B cell (primary cell): Measurements from ENCODE around the gene RAB11FIP3. TPM values are rescaled to one million over a fixed set of nuclear protein-coding genes. Genes with fewer than 3 reads are reported as not detected.

Experiments
- ATAC-seq: fragments of 200-7000 bp; cut with Tn5 transposase; one replicate; pipeline ENCODE4 v1.10.0; 2021; ENCODE audit warnings: low read depth, mild to moderate bottlenecking, moderate number of reproducible peaks, moderate library complexity
- CTCF ChIA-PET: fragments of 350-600 bp; sonication (Branson Sonifier 250); formaldehyde crosslinking; loops from one replicate; lab custom pipeline; 2021; ENCODE audit warnings: antibody characterized with exemption, inconsistent platforms; lab: Charles Lee
- POLR2A ChIA-PET: fragments of 350-600 bp; sonication (Branson Sonifier 250); formaldehyde crosslinking; loops from one replicate; lab custom pipeline; 2021; ENCODE audit warnings: antibody characterized with exemption; lab: Charles Lee
- DNase-seq: peaks from one replicate; pipeline ENCODE4 v3.0.0; 2013
- H2AFZ ChIP-seq: 2 replicates; pipeline ENCODE4 v1.6.1; 2012; ENCODE audit warnings: mild to moderate bottlenecking, low read depth, low read length; ENCODE audit not compliant: insufficient read depth, poor library complexity, severe bottlenecking
- H3K27ac ChIP-seq, 2 donors: 1 replicate in 1 of 2; 2 replicates in 1 of 2; pipeline ENCODE4 v1.5.1; 2012 to 2013; ENCODE audit warnings: low read length in 2 of 2, mild to moderate bottlenecking in 2 of 2, moderate library complexity in 1 of 2
- H3K27me3 ChIP-seq, 4 experiments: fragments of 200-600 bp in 1 of 4; sonication (generic) in 1 of 4; replicated peaks in 1 of 4; 1 replicate in 2 of 4; 2 replicates in 2 of 4; pipeline versions ENCODE4 v1.6.1 to v1.7.0; 2013 to 2016; ENCODE audit warnings: low read length in 3 of 4, mild to moderate bottlenecking in 2 of 4, mixed read lengths in 1 of 4, moderate library complexity in 1 of 4; ENCODE audit not compliant: insufficient read depth in 4 of 4, control insufficient read depth in 3 of 4; ENCODE audit errors: control extremely low read depth in 1 of 4
- H3K36me3 ChIP-seq, 2 experiments: replicated peaks in 1 of 2; 1 replicate in 1 of 2; 2 replicates in 1 of 2; pipeline versions ENCODE4 v1.6.1 to v1.7.1; 2013; ENCODE audit warnings: low read length in 1 of 2; ENCODE audit not compliant: insufficient read depth in 2 of 2, control insufficient read depth in 1 of 2; ENCODE audit errors: control extremely low read depth in 1 of 2, extremely low read depth in 1 of 2
- H3K4me1 ChIP-seq, 2 donors: fragments of 200-600 bp in 1 of 2; sonication (generic) in 1 of 2; 1 replicate in 1 of 2; 2 replicates in 1 of 2; pipeline versions ENCODE4 v1.5.1 to v1.6.1; 2013 to 2017; ENCODE audit warnings: low read length in 2 of 2; ENCODE audit not compliant: control insufficient read depth in 2 of 2, insufficient read depth in 2 of 2
- H3K4me2 ChIP-seq: replicated peaks from 2 replicates; pipeline ENCODE3; 2012; ENCODE audit warnings: mild to moderate bottlenecking, low read depth, low read length; ENCODE audit not compliant: poor library complexity, severe bottlenecking
- H3K4me3 ChIP-seq, 5 experiments: fragments of 200-600 bp in 1 of 5; sonication (generic) in 1 of 5; 1 replicate in 3 of 5; 2 replicates in 2 of 5; pipeline versions ENCODE4 v1.5.1 to v1.7.0; 2011 to 2016; ENCODE audit warnings: low read length in 4 of 5, mild to moderate bottlenecking in 4 of 5, low read depth in 2 of 5, control low read depth in 1 of 5, moderate library complexity in 1 of 5; ENCODE audit not compliant: insufficient read depth in 1 of 5; ENCODE audit errors: control extremely low read depth in 1 of 5, extremely low read depth in 1 of 5
- H3K79me2 ChIP-seq: fragments of 200-600 bp; sonication (generic); one replicate; pipeline ENCODE4 v1.6.0; 2016; ENCODE audit warnings: low read length; ENCODE audit not compliant: control insufficient read depth, insufficient read depth
- H3K9ac ChIP-seq: fragments of 200-600 bp; sonication (generic); 2 replicates; pipeline ENCODE4 v1.6.1; 2017; ENCODE audit warnings: mild to moderate bottlenecking, low read length, moderate library complexity
- H3K9me3 ChIP-seq, 3 donors: one replicate each; pipeline versions ENCODE4 v1.6.1 to v1.7.1; 2013; ENCODE audit warnings: low read length in 2 of 3; ENCODE audit not compliant: control insufficient read depth in 2 of 3, insufficient read depth in 1 of 3; ENCODE audit errors: control extremely low read depth in 1 of 3
- H4K20me1 ChIP-seq: 2 replicates; pipeline ENCODE4 v1.6.0; 2012; ENCODE audit warnings: mild to moderate bottlenecking, low read length; ENCODE audit not compliant: insufficient read depth, control insufficient read depth, poor library complexity, severe bottlenecking
- H3K27ac Mint-ChIP-seq: one replicate; pipeline ENCODE4 v1.8.0; 2021; ENCODE audit warnings: mixed read lengths
- H3K27me3 Mint-ChIP-seq: one replicate; pipeline ENCODE4 v1.8.0; 2021; ENCODE audit warnings: mixed read lengths
- H3K4me1 Mint-ChIP-seq: one replicate; pipeline ENCODE4 v1.8.0; 2021; ENCODE audit warnings: mixed read lengths
- H3K4me3 Mint-ChIP-seq: one replicate; pipeline ENCODE4 v1.8.0; 2021; ENCODE audit warnings: mixed read lengths
- H3K9me3 Mint-ChIP-seq: one replicate; pipeline ENCODE4 v1.8.0; 2022; ENCODE audit warnings: mixed read lengths; ENCODE audit not compliant: insufficient read depth
- CTCF ChIP-seq: fragments of 200-600 bp; IDR thresholded peaks from one replicate; pipeline ENCODE4 v1.8.0; 2022; ENCODE audit warnings: antibody characterized with exemption, mild to moderate bottlenecking
- EZH2 ChIP-seq: IDR thresholded peaks from 2 replicates; pipeline ENCODE4 v1.6.1; 2012; ENCODE audit warnings: borderline replicate concordance, low read depth, mild to moderate bottlenecking, moderate library complexity, low read length; ENCODE audit not compliant: insufficient read depth, poor library complexity, severe bottlenecking
- WGBS: methylation state at CpG from one replicate; pipeline ENCODE4 v1.1.5; 2013; ENCODE audit warnings: missing lambda C conversion rate; ENCODE audit not compliant: insufficient coverage; 5-methylcytosine and 5-hydroxymethylcytosine counted together
- intact Hi-C: fragments of 100-400 bp; cut with micrococcal nuclease; formaldehyde crosslinking; loops from one replicate; pipeline ENCODE4 v1.10.0; 2022
- polyA plus RNA-seq: library from polyadenylated mRNA; depleted of rRNA; stranded (reverse); fragments of >200 nt; gene quantifications from 2 replicates; pipeline ENCODE4 v1.2.3, GENCODE V29; 2012
- total RNA-seq, 2 donors: library from RNA; stranded (reverse); fragments of 120-200 nt in 1 of 2; gene quantifications; 1 replicate in 1 of 2; 2 replicates in 1 of 2; pipeline versions ENCODE4 v1.2.3 to v1.2.4, GENCODE V29; 2013 to 2022

RAB11FIP3 gene
- total and polyA plus RNA-seq, 2 donors (not counting 1 experiment from before 2014, with no cell fraction given) = 24.3 to 57.2 TPM

- no peaks in the 10 kb centered on the region for H3K27me3 Mint-ChIP-seq
- ChIA-PET CTCF (no interaction called here), POLR2A (no interaction called here)
- Histone ChIP-seq H2AFZ (no peak overlapping the region), H3K4me3 (no peak overlapping the region), H3K27ac (no peak overlapping the region), H3K36me3 (peaks cover 0 to 3% of the 10 kb centered on the region in 2 experiments), H3K79me2 (peaks cover 9% of the 10 kb centered on the region), H3K9ac (no peak overlapping the region), H4K20me1 (peaks cover 24% of the 10 kb centered on the region), H3K4me1 (no peaks in the 10 kb centered on the region), H3K4me2 (no peak overlapping the region), H3K27me3 (no peaks in the 10 kb centered on the region), H3K9me3 (no peaks in the 10 kb centered on the region)
- TF ChIP-seq CTCF (no peak), EZH2 (no peak)
- no peaks in the 10 kb centered on the region for H3K9me3 Mint-ChIP-seq
- ATAC-seq = no peak
- DNase-seq = no peak
- H3K4me1 Mint-ChIP-seq = no peaks in the 10 kb centered on the region
- intact Hi-C loops = no loop called here
- H3K4me3 Mint-ChIP-seq = no peak overlapping the region
- WGBS = no CpG with 5 or more reads among the region's 4 CpGs
- H3K27ac Mint-ChIP-seq = no peak overlapping the region
Observed at GRCh38 chr16:470418-470817, 45.0 kb downstream of the RAB11FIP3 start.

GRCh38 chr16:471353-472198 is 46.1 kb downstream of the RAB11FIP3 start:
- H3K27ac Mint-ChIP-seq = no peak overlapping the region
- H3K9me3 ChIP-seq = no peaks in the 10 kb centered on the region
- no peaks in the 10 kb centered on the region for H3K9me3 Mint-ChIP-seq
- ATAC-seq = no peak
- TF ChIP-seq CTCF = no peak
- no peak for TF ChIP-seq EZH2
- H3K4me1 ChIP-seq = no peaks in the 10 kb centered on the region
- peaks cover 15% of the 10 kb centered on the region for H4K20me1 ChIP-seq
- no peak overlapping the region for H3K4me2 ChIP-seq
- H3K27me3 ChIP-seq = no peaks in the 10 kb centered on the region
- H3K36me3 ChIP-seq = peaks cover 0 to 3% of the 10 kb centered on the region in 2 experiments
- DNase-seq = no peak
- H2AFZ ChIP-seq = no peak overlapping the region
- no peak overlapping the region for H3K4me3 ChIP-seq
- intact Hi-C loops = no loop called here
- CTCF ChIA-PET = no interaction called here
- POLR2A ChIA-PET = no interaction called here
- H3K4me3 Mint-ChIP-seq = no peak overlapping the region
- peaks cover 8% of the 10 kb centered on the region for H3K79me2 ChIP-seq
- H3K9ac ChIP-seq = no peak overlapping the region
- no peaks in the 10 kb centered on the region for H3K4me1 Mint-ChIP-seq
- no peak overlapping the region for H3K27ac ChIP-seq
- H3K27me3 Mint-ChIP-seq = no peaks in the 10 kb centered on the region
- WGBS = 95% methylated on average over 32 of the region's 32 CpGs
